Body of pancreas (tissue), 4 donors: ENCODE results near the gene PGLYRP1. TPM values are rescaled to one million over a fixed set of nuclear protein-coding genes. Genes with fewer than 3 reads are reported as not detected.

ENCODE experiments used
- ATAC-seq: fragments of 150-250 bp; one replicate; pipeline ENCODE4 v1.9.1; 2016
- DNase-seq, 4 donors: peaks; one replicate each; pipeline ENCODE4 v3.0.0-alpha.2; 2019
- H3K27ac ChIP-seq, 4 donors: fragments of 200-600 bp; sonication (generic); 1 replicate in 3 of 4; 2 replicates in 1 of 4; pipeline versions ENCODE4 v1.5.1 to v1.6.1; 2016 to 2019; ENCODE audit warnings: mild to moderate bottlenecking in 1 of 4, mixed read lengths in 1 of 4, moderate library complexity in 1 of 4
- H3K27me3 ChIP-seq, 2 donors: fragments of 200-600 bp; sonication (generic); one replicate each; pipeline ENCODE4 v1.6.0; 2016; ENCODE audit warnings: mild to moderate bottlenecking in 1 of 2
- H3K36me3 ChIP-seq, 2 donors: fragments of 200-600 bp; sonication (generic); replicated peaks in 1 of 2; 2 replicates each; pipeline ENCODE4 v1.5.1; 2016; ENCODE audit warnings: low read depth in 2 of 2; ENCODE audit not compliant: insufficient read depth in 1 of 2
- H3K4me1 ChIP-seq: fragments of 200-600 bp; sonication (generic); one replicate; pipeline ENCODE4 v1.6.0; 2016
- H3K4me3 ChIP-seq, 2 donors: fragments of 200-600 bp; sonication (generic); 1 replicate in 1 of 2; 2 replicates in 1 of 2; pipeline ENCODE4 v1.5.1; 2016 to 2019
- H3K9me3 ChIP-seq, 3 donors: fragments of 200-600 bp; sonication (generic); 1 replicate in 2 of 3; 2 replicates in 1 of 3; pipeline ENCODE4 v1.5.1; 2016
- POLR2A ChIP-seq, 3 donors: fragments of 450-650 bp; IDR thresholded peaks; one replicate each; pipeline ENCODE4 v1.6.1; 2016; ENCODE audit warnings: antibody characterized with exemption in 3 of 3, mild to moderate bottlenecking in 2 of 3
- WGBS, 2 donors: methylation state at CpG; one replicate each; pipeline ENCODE4 v1.1.5; 2017; 5-methylcytosine and 5-hydroxymethylcytosine counted together
- intact Hi-C: fragments of 100-400 bp; cut with DNase I; formaldehyde crosslinking; loops from one replicate; pipeline ENCODE4 v1.15.1; 2023
- total RNA-seq, 2 donors: library from RNA; depleted of rRNA; stranded (reverse); fragments of >200 nt; gene quantifications; one replicate each; pipeline ENCODE4 v1.1.0, GENCODE V29; 2016
- TF ChIP-seq, protein P1 (sequence below), 7 experiments: fragments of 450-650 bp in 4 of 7; fragments of 200-600 bp in 3 of 7; sonication (generic) in 3 of 7; IDR thresholded peaks; one replicate each; pipeline ENCODE4 v1.5.1; 2016 to 2019; ENCODE audit warnings: antibody characterized with exemption in 7 of 7

PGLYRP1 gene
- total RNA-seq, 2 donors from 2014 or later, result not detected

DNA sequence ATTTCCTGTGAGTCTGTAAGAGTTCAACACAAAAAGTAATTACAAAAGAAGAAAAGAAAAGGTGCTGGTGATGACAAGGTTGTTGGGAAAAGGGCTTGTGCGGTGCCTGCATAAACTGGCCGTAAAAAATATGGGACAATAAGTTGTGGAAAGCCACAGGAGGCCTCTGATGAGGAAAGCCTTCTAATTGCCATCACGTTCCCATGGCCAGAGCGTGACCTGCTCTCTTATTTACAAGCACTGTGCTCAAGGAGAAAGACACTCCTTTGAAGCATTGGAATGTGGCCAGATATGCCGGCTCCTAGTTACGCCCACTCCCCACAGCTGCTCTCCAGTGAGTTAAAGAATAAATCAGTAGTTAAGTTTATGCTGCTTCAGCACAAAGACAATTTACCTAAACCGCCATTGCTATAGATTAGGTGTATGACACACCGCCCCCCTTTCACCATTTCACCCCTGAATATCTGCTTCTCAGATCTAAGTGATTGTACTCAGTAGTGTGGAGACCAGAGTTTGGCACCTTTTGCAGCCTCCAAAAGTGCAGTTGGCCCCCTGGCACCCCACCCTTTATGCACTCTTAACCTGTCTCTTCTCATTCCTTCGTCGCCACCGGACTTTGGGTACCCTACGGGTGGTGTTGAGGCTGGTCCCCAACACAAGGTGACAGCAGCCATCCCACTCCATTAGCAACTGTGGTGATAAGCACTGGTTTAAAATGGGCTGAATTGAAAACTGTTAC is 8.1 kb upstream of the PGLYRP1 start:
- no peaks in the 10 kb centered on the region for H3K27me3 ChIP-seq
- 50 to 53% methylated on average over 12 of the region's 12 CpGs for WGBS, 2 donors
- no peaks in the 10 kb centered on the region for H3K4me1 ChIP-seq
- TF ChIP-seq POLR2A (IDR thresholded peaks at IDR 0.05), result no peak
- TF ChIP-seq, protein P1, sequence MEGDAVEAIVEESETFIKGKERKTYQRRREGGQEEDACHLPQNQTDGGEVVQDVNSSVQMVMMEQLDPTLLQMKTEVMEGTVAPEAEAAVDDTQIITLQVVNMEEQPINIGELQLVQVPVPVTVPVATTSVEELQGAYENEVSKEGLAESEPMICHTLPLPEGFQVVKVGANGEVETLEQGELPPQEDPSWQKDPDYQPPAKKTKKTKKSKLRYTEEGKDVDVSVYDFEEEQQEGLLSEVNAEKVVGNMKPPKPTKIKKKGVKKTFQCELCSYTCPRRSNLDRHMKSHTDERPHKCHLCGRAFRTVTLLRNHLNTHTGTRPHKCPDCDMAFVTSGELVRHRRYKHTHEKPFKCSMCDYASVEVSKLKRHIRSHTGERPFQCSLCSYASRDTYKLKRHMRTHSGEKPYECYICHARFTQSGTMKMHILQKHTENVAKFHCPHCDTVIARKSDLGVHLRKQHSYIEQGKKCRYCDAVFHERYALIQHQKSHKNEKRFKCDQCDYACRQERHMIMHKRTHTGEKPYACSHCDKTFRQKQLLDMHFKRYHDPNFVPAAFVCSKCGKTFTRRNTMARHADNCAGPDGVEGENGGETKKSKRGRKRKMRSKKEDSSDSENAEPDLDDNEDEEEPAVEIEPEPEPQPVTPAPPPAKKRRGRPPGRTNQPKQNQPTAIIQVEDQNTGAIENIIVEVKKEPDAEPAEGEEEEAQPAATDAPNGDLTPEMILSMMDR (IDR thresholded peaks at IDR 0.05), result no peak
- intact Hi-C loops, result no loop called here
- H3K9me3 ChIP-seq, result no peaks in the 10 kb centered on the region
- no peak overlapping the region for H3K27ac ChIP-seq
- no peak for DNase-seq
- no peaks in the 10 kb centered on the region for H3K36me3 ChIP-seq
- H3K4me3 ChIP-seq, result no peak overlapping the region
- no peak for ATAC-seq

DNA sequence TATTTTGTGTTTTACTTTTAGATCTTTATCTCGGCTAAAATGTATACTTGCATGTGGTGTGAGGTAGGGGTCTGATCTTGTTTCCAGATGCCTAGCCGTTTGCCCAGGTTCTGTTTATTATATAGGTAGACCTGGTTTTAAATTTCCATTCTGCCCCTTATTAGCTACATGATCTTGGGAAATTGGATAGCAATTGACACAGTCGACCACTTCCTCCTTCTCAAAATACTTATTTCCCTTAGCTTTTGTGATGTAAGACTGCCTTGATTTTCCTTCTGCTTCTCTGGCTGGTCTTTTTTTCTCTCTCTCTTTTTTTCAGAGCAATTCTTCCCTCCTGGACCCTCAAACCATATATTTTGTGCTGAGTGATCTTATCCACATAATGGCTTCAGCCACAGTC is 3.0 kb upstream of the PGLYRP1 start:
- 58 to 70% methylated on average over 3 of the region's 3 CpGs for WGBS, 2 donors
- no peak for TF ChIP-seq POLR2A (IDR thresholded peaks at IDR 0.05)
- TF ChIP-seq, protein P1 (IDR thresholded peaks at IDR 0.05), result no peak
- no peak for DNase-seq
- H3K4me1 ChIP-seq, result no peaks in the 10 kb centered on the region
- intact Hi-C loops, result loop anchor here (5.0 kb wide), 1 partner anchor 236 kb away; no protein-coding TSS in a partner anchor
- ATAC-seq, result no peak
- no peaks in the 10 kb centered on the region for H3K9me3 ChIP-seq
- H3K27me3 ChIP-seq, result peaks cover 2 to 15% of the 10 kb centered on the region in 2 donors
- no peak overlapping the region for H3K4me3 ChIP-seq
- no peaks in the 10 kb centered on the region for H3K36me3 ChIP-seq
- H3K27ac ChIP-seq, result no peak overlapping the region

DNA sequence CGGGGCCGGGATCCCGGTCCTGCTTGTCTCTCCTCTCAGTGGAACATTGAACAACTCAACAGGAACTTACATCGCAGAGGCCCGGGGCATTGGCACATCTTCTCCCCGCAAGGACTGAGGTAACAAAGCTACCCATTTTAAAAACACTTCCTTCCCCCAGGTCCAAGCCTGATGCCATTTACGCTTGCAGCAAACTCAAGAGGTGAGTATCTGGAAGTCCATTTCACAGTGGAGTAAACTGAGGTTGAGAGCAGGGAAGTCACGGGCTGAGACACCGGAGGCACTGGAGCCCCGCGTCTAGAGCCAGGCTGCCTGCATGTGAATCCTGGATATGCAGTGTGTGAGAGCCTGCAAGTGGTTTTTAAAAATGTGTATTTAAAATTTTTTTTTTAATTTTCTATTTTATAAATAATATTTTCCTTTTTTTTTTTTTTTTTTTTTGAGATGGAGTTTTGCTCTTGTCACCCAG is 492 bp upstream of the PGLYRP1 start:
- TF ChIP-seq, protein P1 (IDR thresholded peaks at IDR 0.05), result no peak
- TF ChIP-seq POLR2A (IDR thresholded peaks at IDR 0.05), result no peak
- no peaks in the 10 kb centered on the region for H3K4me1 ChIP-seq
- no peak for ATAC-seq
- intact Hi-C loops, result no loop called here
- H3K27me3 ChIP-seq, result peaks cover 2 to 15% of the 10 kb centered on the region in 2 donors
- no peak overlapping the region for H3K27ac ChIP-seq
- no peak for DNase-seq
- no peak overlapping the region for H3K4me3 ChIP-seq
- no peaks in the 10 kb centered on the region for H3K36me3 ChIP-seq
- H3K9me3 ChIP-seq, result no peaks in the 10 kb centered on the region
- WGBS, 2 donors, result 58 to 60% methylated on average over 11 of the region's 11 CpGs

DNA sequence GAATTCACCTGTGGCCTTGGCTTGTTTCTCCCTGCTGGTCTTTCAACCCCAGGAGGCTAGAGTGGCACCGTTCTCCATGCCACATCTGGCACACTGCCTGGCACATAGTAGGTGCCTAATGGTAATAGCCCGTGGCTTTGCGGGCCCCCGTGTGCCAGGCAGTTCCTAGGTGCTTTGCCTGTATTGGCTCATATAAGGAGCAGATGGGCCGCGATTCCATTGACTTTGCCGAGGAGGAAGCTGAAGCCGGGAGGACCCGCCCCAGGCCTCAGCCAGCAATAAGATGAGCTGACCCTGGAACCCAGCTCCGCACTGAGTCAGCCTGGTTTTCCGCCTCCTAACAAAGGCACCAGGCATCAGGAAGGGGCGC is 807 bp downstream of the PGLYRP1 start:
- ATAC-seq (no peak), DNase-seq (no peak)
- TF ChIP-seq, protein P1 (IDR thresholded peaks at IDR 0.05), result no peak
- TF ChIP-seq POLR2A (IDR thresholded peaks at IDR 0.05), result no peak
- Histone ChIP-seq H3K4me1 (peaks cover 1% of the 10 kb centered on the region), H3K4me3 (no peak overlapping the region), H3K36me3 (no peaks in the 10 kb centered on the region), H3K27ac (no peak overlapping the region), H3K27me3 (peaks cover 2 to 15% of the 10 kb centered on the region in 2 donors), H3K9me3 (no peaks in the 10 kb centered on the region)
- WGBS, 2 donors, result 25 to 45% methylated on average over 4 to 12 of the region's 12 CpGs
- intact Hi-C loops, result no loop called here
